B cell (primary cell): ENCODE measurements around the gene THSD7A.

Experiments
- CTCF ChIP-seq: fragments of 200-600 bp; IDR thresholded peaks from one replicate; pipeline ENCODE4 v1.8.0; 2022; ENCODE audit warnings: antibody characterized with exemption, mild to moderate bottlenecking
- EZH2 ChIP-seq: IDR thresholded peaks from 2 replicates; pipeline ENCODE4 v1.6.1; 2012; ENCODE audit warnings: borderline replicate concordance, low read depth, mild to moderate bottlenecking, moderate library complexity, low read length; ENCODE audit not compliant: insufficient read depth, poor library complexity, severe bottlenecking

- TF ChIP-seq CTCF (no peak), EZH2 (no peak)
Observed at GRCh38 chr7:11420049-11420448, 411.9 kb downstream of the THSD7A start.
